PC-3 (cell line): ENCODE results near the gene FPR2. TPM values are rescaled to one million over a fixed set of nuclear protein-coding genes. Genes with fewer than 3 reads are reported as not detected.
A peak's percentile ranks its signal among the peaks of the same experiment; 100 is the strongest.

Experiments
- ATAC-seq: fragments of 200-7000 bp; cut with Tn5 transposase; 2 replicates; pipeline ENCODE4 v1.9.1; 2020; ENCODE audit warnings: mild to moderate bottlenecking, moderate library complexity
- BruUV-seq: library from RNA; stranded (reverse); fragments of 400-500 nt; replicated peaks from 2 replicates; lab custom pipeline; 2021; lab: Mats Ljungman, UMichigan
- CTCF ChIA-PET: fragments of 300-600 bp; sonication (Branson Sonifier 250); formaldehyde crosslinking; loops from one replicate; lab custom pipeline; 2022; ENCODE audit warnings: antibody characterized with exemption; lab: Charles Lee
- POLR2A ChIA-PET: fragments of 300-600 bp; sonication (Branson Sonifier 250); formaldehyde crosslinking; loops from one replicate; lab custom pipeline; 2022; ENCODE audit warnings: antibody characterized with exemption; ENCODE audit not compliant: unreplicated experiment; lab: Charles Lee
- DNase-seq: peaks from one replicate; pipeline ENCODE4 v3.0.0-alpha.2; 2015
- H2AFZ ChIP-seq: fragments of 300-600 bp; sonication (generic); 2 replicates; pipeline ENCODE4 v1.6.0; 2016; ENCODE audit warnings: antibody characterized with exemption, low read length
- H3F3A ChIP-seq: fragments of 300-600 bp; sonication (generic); one replicate; pipeline ENCODE4 v1.6.0; 2017; ENCODE audit warnings: antibody characterized with exemption, low read length, control low read depth, mild to moderate bottlenecking; ENCODE audit not compliant: unreplicated experiment
- H3K27ac ChIP-seq: fragments of 300-600 bp; sonication (generic); 2 replicates; pipeline ENCODE4 v1.5.1; 2016; ENCODE audit warnings: mild to moderate bottlenecking, low read length
- H3K27me3 ChIP-seq: fragments of 300-600 bp; sonication (generic); 2 replicates; pipeline ENCODE4 v1.6.1; 2016; ENCODE audit warnings: low read length, mixed read lengths
- H3K36me3 ChIP-seq: fragments of 300-600 bp; sonication (generic); 2 replicates; pipeline ENCODE4 v1.6.1; 2016; ENCODE audit warnings: low read depth, mixed run types, low read length, mixed read lengths
- H3K4me1 ChIP-seq: fragments of 300-600 bp; sonication (generic); 2 replicates; pipeline ENCODE4 v1.5.1; 2016; ENCODE audit warnings: low read length; ENCODE audit not compliant: insufficient read depth
- H3K4me2 ChIP-seq: fragments of 300-600 bp; sonication (generic); 2 replicates; pipeline ENCODE4 v1.6.0; 2016; ENCODE audit warnings: low read length
- H3K4me3 ChIP-seq: fragments of 300-600 bp; sonication (generic); 2 replicates; pipeline ENCODE4 v1.5.1; 2016; ENCODE audit warnings: mild to moderate bottlenecking, low read length, mixed read lengths
- H3K79me2 ChIP-seq: fragments of 300-600 bp; sonication (generic); 2 replicates; pipeline ENCODE4 v1.6.1; 2017; ENCODE audit warnings: low read length, mixed read lengths
- H3K9ac ChIP-seq: fragments of 300-600 bp; sonication (generic); 2 replicates; pipeline ENCODE4 v1.6.0; 2016; ENCODE audit warnings: mild to moderate bottlenecking, low read length
- H3K9me2 ChIP-seq: fragments of 300-600 bp; sonication (generic); replicated peaks from 2 replicates; pipeline ENCODE4 v1.6.1; 2016; ENCODE audit warnings: mixed run types, low read length, mixed read lengths
- H3K9me3 ChIP-seq: fragments of 300-600 bp; sonication (generic); 2 replicates; pipeline ENCODE4 v1.6.1; 2016; ENCODE audit warnings: low read length, mixed read lengths
- H4K20me1 ChIP-seq: fragments of 300-600 bp; sonication (generic); 2 replicates; pipeline ENCODE4 v1.6.1; 2016; ENCODE audit warnings: low read length, mixed read lengths
- CTCF ChIP-seq: fragments of 300-600 bp; sonication (generic); conservative IDR thresholded peaks from 2 replicates; pipeline ENCODE4 v1.5.1; 2017; ENCODE audit warnings: antibody characterized with exemption, low read depth, mild to moderate bottlenecking, low read length
- EZH2 ChIP-seq: fragments of 300-600 bp; sonication (generic); IDR thresholded peaks from one replicate; pipeline ENCODE4 v1.6.1; 2017; ENCODE audit warnings: antibody characterized with exemption, mild to moderate bottlenecking, low read length; ENCODE audit not compliant: unreplicated experiment
- EZH2phosphoT487 ChIP-seq: fragments of 300-600 bp; sonication (generic); IDR thresholded peaks from 2 replicates; pipeline ENCODE4 v1.6.1; 2018; ENCODE audit warnings: mild to moderate bottlenecking, antibody characterized with exemption, low read length, borderline replicate concordance
- intact Hi-C: fragments of 100-400 bp; cut with micrococcal nuclease; formaldehyde crosslinking; loops from 2 replicates; pipeline ENCODE4 v1.9.0; 2023
- total RNA-seq: library from RNA; depleted of rRNA; stranded (reverse); fragments of >200 nt; gene quantifications from 2 replicates; pipeline ENCODE4 v1.2.3, GENCODE V29; 2014

The FPR2 gene
- total RNA-seq, 1 experiment from 2014 or later, result not detected

DNA sequence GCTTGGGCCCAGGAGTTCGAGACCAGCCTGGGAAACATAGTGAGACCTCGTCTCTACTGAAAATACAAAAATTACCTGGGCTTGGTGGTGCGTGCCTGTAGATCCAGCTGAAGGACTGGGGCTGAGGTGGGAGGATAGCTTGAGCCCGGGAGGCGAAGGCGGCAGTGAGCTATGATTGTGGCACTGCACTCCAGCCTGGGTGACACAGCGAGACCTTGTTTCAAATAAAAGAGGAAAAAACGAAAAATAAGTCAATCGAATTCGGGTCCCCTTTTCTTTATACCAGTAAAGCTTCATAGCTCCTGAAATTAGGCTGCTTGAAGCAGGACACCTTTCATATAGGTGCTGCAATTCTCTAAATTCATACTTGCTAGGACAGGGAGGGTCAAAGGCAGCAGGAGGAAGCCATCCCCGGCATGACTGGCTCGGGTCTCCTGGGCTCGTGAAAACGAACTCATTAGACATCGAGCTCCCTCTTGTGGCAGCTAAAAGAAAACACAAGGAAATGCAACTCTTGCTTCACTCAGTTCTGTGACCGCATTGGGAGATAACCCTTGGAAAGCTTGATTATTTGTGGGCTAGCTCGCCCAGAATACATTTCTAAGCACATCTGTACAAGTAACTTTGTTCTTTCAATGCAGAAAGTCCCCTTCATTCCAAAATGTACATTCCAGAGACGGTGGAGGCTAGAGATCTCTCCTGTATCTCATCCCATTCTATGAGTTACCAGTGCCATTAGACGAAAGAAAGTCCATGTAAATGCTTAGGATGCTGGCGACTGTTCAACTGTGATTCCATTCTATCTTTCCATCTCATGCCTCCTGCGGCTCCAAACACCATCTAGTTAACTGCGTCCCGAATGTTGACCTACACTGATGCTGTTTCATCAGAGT lies 16.8 kb downstream of the FPR2 start:
- H3K9me2 ChIP-seq, result no peaks in the 10 kb centered on the region
- intact Hi-C loops, result loop anchor here (1.0 to 2.0 kb wide), 3 partner anchors 30 to 113 kb away; no protein-coding TSS in a partner anchor
- POLR2A ChIA-PET, result interaction anchor here (0.6 kb wide), 1 partner anchor 98 kb away, joined by 15 read pairs; no protein-coding TSS in a partner anchor

DNA sequence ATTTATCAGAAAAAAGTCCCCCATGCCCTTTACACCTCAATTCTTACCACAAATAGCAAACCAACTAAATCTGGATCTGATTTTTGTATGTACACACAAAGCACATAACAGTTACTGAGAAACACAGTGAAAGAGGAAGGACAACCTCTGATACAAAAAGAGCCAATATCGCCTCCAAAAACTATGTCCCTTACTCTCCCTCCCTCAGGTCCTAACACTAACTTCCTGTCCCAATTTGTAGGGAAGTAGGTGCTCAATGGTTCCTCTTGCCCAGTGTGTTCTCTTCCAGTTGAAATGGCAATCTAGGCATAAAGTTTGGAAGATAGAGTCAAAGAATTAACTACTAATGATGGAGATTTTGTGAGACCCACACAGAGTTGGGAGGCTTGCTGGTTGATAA lies 18.2 kb downstream of the FPR2 start:
- Histone ChIP-seq H3K4me2 (no peak overlapping the region), H3K9me2 (no peaks in the 10 kb centered on the region), H4K20me1 (no peaks in the 10 kb centered on the region), H2AFZ (no peak overlapping the region), H3K27ac (no peak overlapping the region), H3K79me2 (no peaks in the 10 kb centered on the region), H3K36me3 (no peaks in the 10 kb centered on the region), H3K4me3 (no peak overlapping the region), H3K27me3 (peaks cover 18% of the 10 kb centered on the region; the same call in 1 of the 2 replicates), H3K4me1 (peaks cover 7% of the 10 kb centered on the region), H3F3A (no peaks in the 10 kb centered on the region), H3K9me3 (no peaks in the 10 kb centered on the region), H3K9ac (no peak overlapping the region)
- no peak for TF ChIP-seq EZH2
- TF ChIP-seq EZH2phosphoT487, result no peak
- no TSS peak for BruUV-seq
- POLR2A ChIA-PET, result no interaction called here
- CTCF ChIA-PET, result no interaction called here
- DNase-seq (no peak), ATAC-seq (no peak)
- intact Hi-C loops, result loop anchor here (2.0 kb wide), 1 partner anchor 114 kb away; no protein-coding TSS in a partner anchor

More for the DNA sequence above, 16.8 kb downstream of the FPR2 start:
- DNase-seq (peak; percentile 87), ATAC-seq (peak; percentile 98)
- Histone ChIP-seq H3K27me3 (peaks cover 18% of the 10 kb centered on the region; the same call in 1 of the 2 replicates), H4K20me1 (no peaks in the 10 kb centered on the region), H3K4me2 (peak overlapping the region; percentile 40), H3F3A (no peaks in the 10 kb centered on the region), H3K36me3 (no peaks in the 10 kb centered on the region), H3K79me2 (no peaks in the 10 kb centered on the region), H3K27ac (no peak overlapping the region), H3K9ac (no peak overlapping the region), H3K9me3 (no peaks in the 10 kb centered on the region), H3K4me1 (no peaks in the 10 kb centered on the region), H2AFZ (peak overlapping the region; percentile 67), H3K4me3 (no peak overlapping the region)
- BruUV-seq, result no TSS peak
- CTCF ChIA-PET, result interaction anchor here (0.5 to 1.1 kb wide), 10 partner anchors 16 to 356 kb away, joined by 3 to 10 read pairs (median 3); no protein-coding TSS in a partner anchor
- no peak for TF ChIP-seq EZH2phosphoT487
- TF ChIP-seq EZH2, result no peak
- TF ChIP-seq CTCF, result peak; percentile 91

GRCh38 chr19:51779703-51780102 lies 18.7 kb downstream of the FPR2 start:
- no peaks in the 10 kb centered on the region for H3F3A ChIP-seq
- peaks cover 18% of the 10 kb centered on the region; the same call in 1 of the 2 replicates for H3K27me3 ChIP-seq
- no peaks in the 10 kb centered on the region for H3K36me3 ChIP-seq
- no peak overlapping the region for H3K4me3 ChIP-seq
- no peak overlapping the region for H2AFZ ChIP-seq
- no peak overlapping the region for H3K4me2 ChIP-seq
- H3K9me3 ChIP-seq, result no peaks in the 10 kb centered on the region
- TF ChIP-seq EZH2phosphoT487, result no peak
- no peak for TF ChIP-seq CTCF
- no peak for TF ChIP-seq EZH2
- no TSS peak for BruUV-seq
- no peaks in the 10 kb centered on the region for H3K9me2 ChIP-seq
- no peaks in the 10 kb centered on the region for H3K79me2 ChIP-seq
- no peak overlapping the region for H3K27ac ChIP-seq
- no peaks in the 10 kb centered on the region for H4K20me1 ChIP-seq
- CTCF ChIA-PET, result no interaction called here
- POLR2A ChIA-PET, result no interaction called here
- ATAC-seq (no peak), DNase-seq (no peak)
- no peak overlapping the region for H3K9ac ChIP-seq
- intact Hi-C loops, result loop anchor here (2.0 kb wide), 1 partner anchor 115 kb away; no protein-coding TSS in a partner anchor
- H3K4me1 ChIP-seq, result peaks cover 12% of the 10 kb centered on the region
